ACHN (cell line): ENCODE results near the gene YKT6.
A peak's percentile ranks its signal among the peaks of the same experiment; 100 is the strongest.
"Not testable (repeated sequence)": the region's sequence is repeated elsewhere in the genome, so short reads cannot be mapped to it uniquely, and the experiment has no call there.

Source experiments
- DNase-seq: peaks from one replicate; pipeline ENCODE4 v3.0.0-alpha.2; 2015
- in situ Hi-C: cut with HindIII; loops from 2 replicates; pipeline ENCODE4 v1.10.0; 2017; ENCODE audit warnings: low sequenced_read_pairs, low pct_ligation_motif_present, low pct_unique_long_range_greater_than_20kb

The YKT6 gene

GRCh38 chr7:44167920-44168319, 32.9 kb upstream of the YKT6 start:
- in situ Hi-C loops, result no loop called here

GRCh38 chr7:44171901-44172300, 28.9 kb upstream of the YKT6 start:
- in situ Hi-C loops, DNase-seq: not testable (repeated sequence)

More at GRCh38 chr7:44167920-44168319, 32.9 kb upstream of the YKT6 start:
- no peak for DNase-seq

GRCh38 chr7:44172352-44172751, 28.4 kb upstream of the YKT6 start:
- in situ Hi-C loops, result no loop called here
- DNase-seq, result no peak

- DNase-seq, result peak; percentile 97
- in situ Hi-C loops, result no loop called here
Observed at GRCh38 chr7:44172803-44173424, 27.9 kb upstream of the YKT6 start.

- in situ Hi-C loops, result no loop called here
- no peak for DNase-seq
Observed at GRCh38 chr7:44173911-44174693, 26.7 kb upstream of the YKT6 start.

GRCh38 chr7:44174694-44174948, 26.2 kb upstream of the YKT6 start:
- in situ Hi-C loops, DNase-seq: not testable (repeated sequence)

- in situ Hi-C loops, result no loop called here
- DNase-seq, result no peak
Observed at GRCh38 chr7:44175730-44176129, 25.0 kb upstream of the YKT6 start.

- DNase-seq, result no peak
- in situ Hi-C loops, result no loop called here
Observed at GRCh38 chr7:44176486-44176885, 24.3 kb upstream of the YKT6 start.

- in situ Hi-C loops, result no loop called here
- DNase-seq, result peak; percentile 69
Observed at GRCh38 chr7:44177570-44178131, 23.1 kb upstream of the YKT6 start.

- in situ Hi-C loops, result no loop called here
- DNase-seq, result no peak
Observed at GRCh38 chr7:44180631-44181030, 20.1 kb upstream of the YKT6 start.

GRCh38 chr7:44182827-44183226, 18.0 kb upstream of the YKT6 start:
- in situ Hi-C loops, result no loop called here
- DNase-seq, result no peak

GRCh38 chr7:44183386-44183785, 17.4 kb upstream of the YKT6 start:
- in situ Hi-C loops, result no loop called here

GRCh38 chr7:44184206-44184872, 16.4 kb upstream of the YKT6 start:
- in situ Hi-C loops, result no loop called here
- peak; percentile 94 for DNase-seq

More at GRCh38 chr7:44183386-44183785, 17.4 kb upstream of the YKT6 start:
- no peak for DNase-seq

- DNase-seq, result peak; percentile 24
- in situ Hi-C loops, result no loop called here
Observed at GRCh38 chr7:44184873-44185446, 15.8 kb upstream of the YKT6 start.

GRCh38 chr7:44185729-44186128, 15.0 kb upstream of the YKT6 start:
- in situ Hi-C loops, result no loop called here
- DNase-seq, result no peak

GRCh38 chr7:44186736-44187135, 14.0 kb upstream of the YKT6 start:
- in situ Hi-C loops, result no loop called here
- DNase-seq, result no peak

GRCh38 chr7:44187636-44188416, 13.0 kb upstream of the YKT6 start:
- in situ Hi-C loops, result no loop called here
- no peak for DNase-seq

- in situ Hi-C loops, result no loop called here
- no peak for DNase-seq
Observed at GRCh38 chr7:44188480-44189225, 12.1 kb upstream of the YKT6 start.
